Stimulated activated CD8-positive, alpha-beta memory T cell treated with anti-CD3 and anti-CD28 coated beads, Interleukin-2, amount 100 ng/mL, for 48 hours (primary cell): Measurements from ENCODE around the gene PLEKHA5.

Source experiments
- DNase-seq, 2 donors: peaks; one replicate each; pipeline ENCODE4 v3.0.0-alpha.2; 2020; ENCODE audit warnings: low read depth in 2 of 2

PLEKHA5 gene

DNA sequence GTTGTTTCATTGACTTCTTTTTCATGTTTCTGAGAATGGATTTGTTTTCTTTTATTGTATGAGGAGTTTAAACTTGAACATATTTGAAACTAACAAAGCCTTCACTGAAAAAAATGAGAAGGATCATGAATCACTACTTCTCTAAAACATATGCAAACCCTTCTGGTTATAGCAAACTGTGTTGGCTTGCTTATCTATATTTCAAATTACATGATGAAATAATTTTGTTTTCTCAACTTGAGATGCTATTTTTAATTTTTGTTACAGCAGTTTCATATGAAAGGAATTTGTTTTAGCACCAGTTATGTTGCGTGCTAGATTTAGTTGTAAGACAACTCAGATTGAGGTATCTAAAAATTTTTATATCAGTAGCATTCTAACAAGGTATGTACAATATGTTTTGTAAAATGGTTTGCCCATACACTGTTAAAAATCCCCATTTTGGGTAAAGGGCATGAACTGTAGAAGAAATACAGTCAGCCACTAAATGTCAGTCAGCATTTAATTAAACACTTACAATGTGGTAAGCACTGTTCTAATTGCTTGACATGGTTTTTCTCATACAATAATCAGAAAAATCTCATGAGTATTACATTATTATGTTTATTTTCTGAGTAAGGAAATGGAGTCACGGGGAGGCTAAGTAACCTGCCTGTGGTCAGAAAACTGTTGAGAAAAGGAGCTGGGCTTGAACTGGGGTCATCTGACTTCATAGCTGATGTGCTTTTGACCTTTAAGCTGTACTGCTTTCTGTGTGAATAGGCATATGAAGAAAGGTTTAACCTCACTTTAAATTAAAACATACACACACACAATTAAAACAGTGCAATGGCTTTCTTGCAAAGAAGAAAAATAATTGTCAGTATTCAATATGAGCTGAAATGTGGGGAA is 105.7 kb downstream of the PLEKHA5 start:
- no peak for DNase-seq

DNA sequence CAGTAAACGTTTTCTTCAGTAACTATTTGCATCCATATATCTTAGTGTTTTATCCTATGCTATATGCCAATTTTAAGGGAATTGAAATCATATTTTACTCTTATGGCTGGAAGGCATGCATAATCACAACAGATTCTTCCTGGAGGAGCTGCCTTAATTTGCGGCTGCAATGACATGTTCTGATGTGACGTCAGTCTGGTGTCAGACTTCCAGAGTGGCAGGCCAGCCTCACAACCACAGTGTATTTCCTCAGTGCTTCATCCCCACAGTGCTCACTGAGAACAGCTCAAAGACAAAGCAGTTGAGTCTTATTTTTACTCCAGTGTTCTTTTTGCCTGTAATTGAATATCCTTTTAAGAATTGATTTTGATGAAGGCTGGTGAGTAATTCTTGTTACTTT is 107.1 kb downstream of the PLEKHA5 start:
- DNase-seq, result no peak

DNA sequence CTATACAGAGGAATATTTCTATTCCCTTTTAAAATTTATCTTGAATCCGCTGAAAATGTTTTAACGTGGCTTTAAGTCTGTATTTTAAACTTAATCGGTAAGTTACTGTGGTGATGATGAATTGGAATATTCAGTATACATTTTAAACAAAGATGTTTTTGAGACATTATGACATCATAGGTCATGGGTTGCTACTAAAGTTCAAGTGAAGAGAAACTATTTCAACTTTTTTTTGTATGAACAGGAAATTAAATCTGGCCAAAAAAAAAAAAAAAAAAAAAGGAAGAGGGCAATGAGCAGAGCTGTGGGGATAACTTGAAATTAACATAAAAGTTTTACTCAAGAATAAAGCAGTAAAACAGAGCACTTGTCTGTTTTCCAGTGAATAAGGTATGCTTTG is 109.0 kb downstream of the PLEKHA5 start:
- DNase-seq, result no peak

DNA sequence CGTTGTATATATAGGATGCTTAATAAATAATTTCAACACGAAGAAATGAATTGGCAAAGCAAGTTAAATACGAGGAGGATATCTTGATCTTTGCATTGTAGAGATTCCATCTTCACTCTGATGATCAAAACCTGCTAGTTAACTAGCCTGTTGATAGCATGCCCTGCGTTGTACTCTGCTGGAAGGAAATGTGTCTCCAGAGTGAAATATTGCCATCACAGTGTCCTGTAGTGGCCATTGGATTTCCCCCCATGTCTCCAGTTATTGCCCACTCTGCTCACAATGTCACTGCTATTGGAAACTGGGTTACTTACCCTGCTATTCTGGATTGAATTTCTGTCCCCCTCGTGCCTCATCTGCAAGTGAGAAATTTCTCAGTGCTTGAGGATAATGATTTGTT is 109.6 kb downstream of the PLEKHA5 start:
- DNase-seq, result no peak

DNA sequence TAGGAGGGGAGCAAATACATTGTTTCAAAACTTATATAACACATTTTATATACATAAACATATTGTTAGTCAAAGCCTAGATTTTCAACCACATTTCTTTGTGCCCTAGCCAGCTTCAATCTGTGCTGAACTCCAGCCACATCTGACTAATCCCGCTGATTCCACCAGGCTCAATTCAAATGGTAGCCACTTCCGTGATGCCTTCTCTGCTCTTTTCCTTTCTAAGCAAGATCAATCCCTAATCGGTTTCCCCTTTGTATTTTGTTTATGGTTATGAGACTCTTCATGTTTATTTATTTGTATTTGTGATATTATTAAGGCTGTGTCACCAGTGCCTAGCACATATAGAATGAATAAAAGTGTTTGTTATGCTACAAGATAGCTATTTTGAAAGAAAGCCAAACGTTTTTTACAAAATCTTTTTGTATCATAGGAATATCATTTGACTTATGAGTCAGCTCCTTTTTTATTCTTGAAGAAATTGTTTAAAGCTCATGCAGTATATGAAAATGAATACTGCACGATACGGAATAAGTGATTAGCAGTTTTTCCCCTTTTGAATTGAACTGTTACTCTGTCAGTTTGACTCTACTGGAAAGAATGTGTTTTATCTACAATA is 110.2 kb downstream of the PLEKHA5 start:
- DNase-seq, result no peak

DNA sequence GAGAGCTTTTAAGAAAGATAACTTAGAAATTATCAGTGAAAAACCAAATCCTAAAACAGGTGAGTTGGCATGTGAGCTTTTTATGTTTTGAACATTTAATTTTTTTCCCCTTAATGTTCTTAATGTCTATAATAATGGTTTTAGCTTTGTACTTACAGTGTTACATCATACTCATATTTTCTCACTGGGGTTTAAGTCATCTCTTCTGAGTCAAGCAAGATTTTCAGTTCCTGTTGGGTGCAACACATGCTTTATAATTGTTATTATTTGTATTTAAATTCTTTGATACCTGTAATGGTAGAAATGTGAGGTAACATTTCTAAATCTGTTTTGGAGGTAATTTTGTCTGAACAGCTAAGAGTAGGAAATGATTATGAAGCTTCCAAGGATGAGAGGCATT is 113.0 kb downstream of the PLEKHA5 start:
- no peak for DNase-seq

DNA sequence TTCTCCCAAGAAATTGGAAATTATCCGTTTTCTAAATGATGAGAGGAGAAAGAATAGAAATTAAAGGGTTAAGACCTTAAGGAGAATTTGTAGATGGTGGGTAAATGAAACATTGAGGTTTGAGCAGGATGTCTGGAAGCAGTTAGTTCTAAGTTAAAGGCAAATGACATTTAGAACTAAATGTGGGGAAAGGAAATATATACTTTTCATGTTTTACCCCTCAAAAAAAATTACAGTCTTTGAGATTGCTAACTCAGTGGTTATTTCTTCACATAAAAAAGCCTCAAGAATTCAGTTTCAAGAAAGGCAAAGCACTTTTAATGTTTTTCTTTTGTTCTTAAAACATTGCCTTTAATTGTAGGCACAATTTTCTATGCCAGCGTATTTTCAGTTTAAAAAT is 114.0 kb downstream of the PLEKHA5 start:
- no peak for DNase-seq

DNA sequence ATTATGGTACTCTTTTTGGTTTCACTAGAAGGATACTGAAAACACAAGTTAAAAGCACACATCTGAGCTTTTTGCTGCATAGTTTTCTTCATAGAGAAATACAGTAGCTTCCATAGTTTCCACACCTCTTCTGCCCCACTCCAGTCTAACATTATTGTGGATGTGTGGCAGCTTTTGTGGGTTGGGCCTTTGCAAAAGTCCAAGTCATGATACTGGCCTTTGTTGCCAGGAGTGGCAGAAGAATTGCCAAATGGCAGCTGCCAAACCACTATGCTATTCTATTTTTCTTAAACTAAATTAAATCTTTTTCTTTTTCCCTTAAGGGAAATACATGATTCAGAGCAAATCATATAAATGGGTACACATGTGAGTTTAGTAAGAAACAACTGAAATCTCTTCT is 114.8 kb downstream of the PLEKHA5 start:
- no peak for DNase-seq

DNA sequence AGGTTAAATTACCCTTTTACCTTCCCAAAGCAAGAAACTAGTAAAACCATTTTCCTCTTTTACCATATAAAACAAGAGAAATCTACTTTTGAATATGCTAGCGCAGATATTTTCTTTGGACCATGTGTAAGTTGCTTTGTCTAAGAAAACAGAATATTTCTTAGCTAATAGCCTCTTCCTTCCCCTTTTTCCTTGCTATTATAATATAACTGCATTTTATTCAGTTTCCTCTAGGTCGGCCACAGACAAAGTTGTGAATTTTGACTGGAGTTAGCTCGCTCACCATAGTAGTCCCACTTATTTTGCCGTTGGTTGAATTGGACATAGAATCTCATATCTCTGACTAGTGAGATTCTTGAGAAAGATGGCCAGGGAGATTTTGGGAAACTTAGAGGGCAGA is 115.6 kb downstream of the PLEKHA5 start:
- no peak for DNase-seq

DNA sequence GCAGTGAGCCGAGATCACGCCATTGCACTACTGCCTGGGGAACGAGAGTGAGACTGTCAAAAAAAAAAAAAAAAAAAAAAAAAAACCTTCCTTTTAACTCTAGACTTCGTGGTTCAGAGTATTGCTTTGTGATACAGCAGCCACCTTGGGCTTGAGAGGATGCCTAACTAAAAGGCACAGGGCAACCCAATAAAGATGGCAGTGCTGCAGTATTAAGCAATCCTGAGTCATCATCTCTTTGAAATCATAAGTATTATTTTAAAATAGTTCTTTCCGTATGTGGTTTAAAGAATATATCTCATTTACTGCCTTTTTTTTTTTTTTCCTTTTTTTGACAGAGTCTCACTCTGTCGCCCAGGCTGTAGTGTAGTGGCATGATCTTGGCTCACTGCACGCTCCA is 116.1 kb downstream of the PLEKHA5 start:
- DNase-seq, result no peak

DNA sequence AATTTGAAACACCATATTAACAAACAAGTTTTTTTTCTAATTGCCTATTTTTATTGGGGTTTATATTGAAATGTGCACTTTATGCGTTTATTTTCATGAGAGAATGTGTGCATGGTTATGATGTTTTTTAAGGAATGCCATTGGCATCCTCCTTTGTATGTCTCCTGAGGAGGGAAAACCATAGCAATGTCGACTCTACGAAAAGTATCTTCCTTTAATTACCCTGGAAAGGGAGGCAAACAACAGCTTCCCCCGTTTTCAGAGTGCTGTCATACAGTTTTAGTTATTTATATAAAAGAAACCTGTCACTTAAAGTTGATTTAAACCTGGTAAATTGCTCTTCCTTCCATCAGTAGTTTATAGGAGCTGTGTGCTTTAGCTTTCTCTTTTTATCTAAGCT is 117.4 kb downstream of the PLEKHA5 start:
- DNase-seq, result no peak

DNA sequence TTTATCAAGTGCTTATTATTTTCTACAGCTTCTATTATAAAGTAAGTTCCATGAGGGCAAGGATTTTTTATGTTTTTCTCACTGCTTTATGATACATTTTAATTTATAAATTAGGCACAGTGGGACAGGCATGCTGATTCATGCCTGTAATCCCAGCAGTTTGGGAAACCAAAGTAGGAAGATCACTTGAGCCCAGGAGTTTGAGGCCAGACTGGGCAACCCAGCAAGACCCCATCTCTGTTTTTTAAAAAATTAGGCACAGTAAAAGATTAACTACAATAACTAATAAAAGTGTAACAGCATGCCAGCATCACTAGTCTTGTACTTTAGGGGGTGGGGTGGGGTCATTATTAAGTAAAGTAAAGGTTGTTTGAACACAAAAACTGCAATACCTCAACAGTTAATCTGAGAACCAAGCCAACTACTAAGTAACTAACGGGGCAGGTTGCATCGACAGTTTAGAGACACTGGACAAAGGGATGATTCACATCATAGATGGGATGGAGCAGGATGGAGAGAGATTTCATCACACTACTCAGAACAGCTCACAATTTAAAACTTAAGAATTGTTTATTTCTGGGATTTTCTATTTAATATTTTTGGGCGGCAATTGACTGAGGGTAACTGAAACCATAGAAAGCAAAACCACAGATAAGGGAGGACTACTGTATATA is 119.5 kb downstream of the PLEKHA5 start:
- DNase-seq, result no peak

DNA sequence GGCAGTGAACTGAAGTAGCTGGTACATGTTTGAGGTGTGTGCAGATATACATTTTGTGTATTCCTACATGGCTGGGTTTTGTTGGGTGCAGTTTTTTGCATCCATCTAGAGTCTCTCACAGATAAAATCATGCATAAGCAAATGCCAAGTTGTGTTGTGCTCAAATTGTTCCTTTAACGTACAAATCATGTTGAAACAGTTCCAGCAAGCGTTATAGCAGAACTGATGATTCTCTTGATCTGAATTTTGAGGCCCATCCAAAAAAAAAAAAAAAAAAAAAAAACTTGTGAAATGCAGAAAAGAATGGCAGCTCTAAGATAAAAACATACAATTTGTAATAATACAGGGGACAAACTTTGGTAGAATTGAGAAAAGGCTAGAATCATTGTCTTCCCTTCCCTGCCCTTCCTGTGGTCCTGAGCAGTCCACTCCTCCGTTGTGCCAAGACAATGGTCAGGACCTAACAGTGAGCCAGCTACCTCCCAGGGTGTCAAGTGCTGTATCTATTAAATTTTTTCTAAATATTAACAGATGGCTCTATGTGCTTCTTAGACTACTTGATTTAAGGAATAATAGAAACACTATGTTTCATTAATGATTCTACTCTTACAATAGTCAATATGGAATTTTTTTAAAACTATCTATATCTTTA is 122.1 kb downstream of the PLEKHA5 start:
- no peak for DNase-seq

DNA sequence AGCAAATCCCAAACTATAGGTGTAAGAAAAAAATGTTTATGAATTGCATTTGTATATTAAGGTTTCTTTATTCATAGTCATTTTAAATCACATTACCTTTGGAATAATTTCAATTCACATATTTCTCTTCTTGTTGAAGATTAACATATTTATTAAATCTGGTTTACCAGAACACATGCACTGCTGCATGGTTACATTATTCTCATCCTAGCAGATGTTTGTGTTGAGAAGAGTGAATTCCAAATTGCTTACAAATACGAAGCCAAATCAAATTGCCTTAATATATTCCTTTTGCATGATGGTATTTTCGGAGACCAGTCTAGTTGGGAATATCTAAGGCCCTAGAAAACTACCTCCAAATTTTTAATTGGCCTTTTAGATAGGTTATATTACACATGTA is 130.6 kb downstream of the PLEKHA5 start:
- no peak for DNase-seq

DNA sequence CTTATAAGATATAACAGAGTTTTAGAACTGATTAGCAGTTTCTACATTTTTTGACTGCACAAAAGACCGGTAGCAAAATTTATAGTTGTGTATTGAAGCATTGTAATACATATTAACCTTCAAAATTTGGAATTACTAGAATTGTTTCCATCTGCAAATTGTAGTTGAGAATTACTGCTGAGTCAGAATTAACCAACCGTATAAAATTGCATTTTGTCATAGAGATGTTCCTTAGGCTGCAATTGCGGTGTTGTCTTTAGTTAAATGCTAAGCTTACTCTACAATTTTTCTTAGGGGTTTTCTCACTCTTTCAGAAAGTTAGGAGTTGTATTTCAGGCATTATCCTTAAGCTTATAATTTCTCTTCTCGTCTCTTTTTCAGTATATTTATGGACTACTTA is 132.2 kb downstream of the PLEKHA5 start:
- no peak for DNase-seq

DNA sequence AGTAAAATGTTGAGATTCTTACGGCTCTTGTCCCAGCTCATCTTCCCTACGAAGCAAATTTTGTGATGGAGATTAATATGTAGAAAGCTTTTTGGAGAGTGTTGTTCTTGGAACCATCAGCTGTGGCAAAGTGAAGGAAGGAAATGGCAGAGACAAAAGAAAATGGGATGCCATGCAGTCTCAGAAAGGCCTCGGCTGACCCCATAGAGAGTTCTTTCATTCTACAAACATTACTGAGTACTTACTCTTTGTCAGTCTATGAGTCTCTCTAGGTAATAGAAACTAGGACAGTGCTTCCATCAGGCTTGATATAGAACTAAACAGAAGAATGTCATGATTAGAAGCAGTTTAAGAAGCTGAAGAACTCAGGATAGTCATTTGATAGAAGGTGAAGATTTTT is 134.1 kb downstream of the PLEKHA5 start:
- DNase-seq, result no peak

DNA sequence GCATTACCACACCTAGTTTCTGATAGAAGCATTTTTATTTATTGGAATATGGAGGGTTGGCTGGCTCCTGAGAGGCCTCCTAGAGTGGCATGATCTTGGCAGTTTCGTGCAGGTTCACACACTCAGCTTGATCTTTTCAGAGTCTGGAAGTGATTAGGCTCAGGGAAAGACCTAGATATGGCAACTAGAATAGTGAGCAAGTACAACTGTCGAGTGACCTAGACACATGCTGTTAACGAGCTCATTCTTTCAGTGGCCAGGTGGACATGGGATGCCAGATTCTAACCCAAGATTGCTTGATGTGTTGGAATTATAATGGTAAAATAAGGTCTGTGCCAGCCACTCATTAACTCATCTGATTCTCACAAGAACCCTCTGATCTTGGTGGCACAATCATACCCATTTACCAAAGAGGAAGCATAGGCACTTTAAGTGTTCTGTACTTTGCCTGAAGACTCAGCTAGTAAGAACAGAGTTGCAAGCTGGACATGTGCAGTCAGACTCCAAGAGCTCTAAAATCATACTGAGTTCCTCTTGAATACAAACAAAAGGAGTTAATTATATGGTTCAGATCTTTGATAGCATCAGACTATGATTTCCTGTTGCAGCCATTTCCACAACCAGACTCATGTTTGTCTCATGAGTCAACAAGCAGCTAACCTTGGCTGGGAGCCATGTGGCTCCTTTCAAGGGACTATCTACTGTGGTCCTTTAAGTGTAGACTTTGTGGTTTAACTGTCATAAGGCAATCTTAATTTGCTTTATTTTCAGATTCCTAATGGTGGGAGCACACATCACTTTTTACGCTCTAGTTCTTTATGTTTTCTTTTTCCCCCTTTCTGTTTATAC is 144.2 kb downstream of the PLEKHA5 start:
- peak; percentile 14 to 17 for DNase-seq

DNA sequence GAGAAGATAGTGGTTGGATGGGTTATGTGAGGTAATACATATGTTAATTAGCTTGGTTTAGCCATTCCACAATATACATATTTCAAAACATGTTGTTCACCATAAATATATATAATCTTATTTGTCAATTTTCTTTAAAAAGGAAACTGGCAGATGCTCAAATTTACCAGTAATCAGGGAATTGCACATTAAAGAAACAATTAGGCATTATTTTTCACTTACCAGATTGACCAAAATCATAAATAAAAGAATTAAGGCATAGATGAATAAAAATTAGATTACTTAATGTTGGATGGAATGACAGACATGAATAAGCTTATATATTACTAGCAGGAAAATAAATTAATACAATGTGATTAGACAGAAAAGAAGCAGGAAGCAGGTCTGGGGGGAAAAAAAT is 147.2 kb downstream of the PLEKHA5 start:
- no peak for DNase-seq

DNA sequence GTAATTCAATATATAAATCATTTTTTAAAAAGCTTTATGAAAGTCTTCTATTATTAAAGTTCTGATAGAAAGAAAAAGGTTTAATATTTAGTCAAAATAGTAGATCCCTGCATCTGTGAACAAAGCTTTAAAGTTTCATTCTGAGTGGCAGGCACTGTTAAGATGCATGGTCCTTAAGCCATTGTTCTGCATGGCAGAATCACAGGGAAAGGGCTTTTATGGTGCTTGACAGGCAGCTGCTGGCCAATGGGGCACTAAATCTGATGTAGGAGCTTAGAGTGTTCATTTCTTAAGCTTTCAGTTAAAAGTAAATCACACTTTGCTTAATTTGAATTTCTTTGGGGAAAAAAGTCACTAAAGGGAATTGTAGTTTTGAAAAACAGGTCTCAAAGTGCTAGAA is 148.2 kb downstream of the PLEKHA5 start:
- DNase-seq, result no peak

DNA sequence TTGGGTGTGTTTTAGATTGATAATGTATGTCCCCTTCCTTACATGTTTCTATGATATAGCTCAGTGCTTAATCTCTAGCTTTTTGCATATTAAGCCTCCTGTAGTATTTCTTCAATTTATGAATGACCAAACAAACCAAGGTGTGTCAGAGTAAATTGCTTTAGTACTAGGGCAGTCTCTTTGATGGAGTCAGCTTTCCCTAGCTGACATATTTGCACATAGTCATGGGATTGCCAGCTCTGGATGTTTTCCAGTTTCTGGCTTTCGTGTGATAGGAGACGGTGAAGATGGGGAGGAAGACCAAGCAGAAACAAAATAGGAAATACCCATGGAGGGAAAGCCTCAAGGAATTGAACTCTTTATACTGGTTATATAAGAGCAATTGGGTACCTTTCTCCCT is 148.9 kb downstream of the PLEKHA5 start:
- DNase-seq, result no peak

DNA sequence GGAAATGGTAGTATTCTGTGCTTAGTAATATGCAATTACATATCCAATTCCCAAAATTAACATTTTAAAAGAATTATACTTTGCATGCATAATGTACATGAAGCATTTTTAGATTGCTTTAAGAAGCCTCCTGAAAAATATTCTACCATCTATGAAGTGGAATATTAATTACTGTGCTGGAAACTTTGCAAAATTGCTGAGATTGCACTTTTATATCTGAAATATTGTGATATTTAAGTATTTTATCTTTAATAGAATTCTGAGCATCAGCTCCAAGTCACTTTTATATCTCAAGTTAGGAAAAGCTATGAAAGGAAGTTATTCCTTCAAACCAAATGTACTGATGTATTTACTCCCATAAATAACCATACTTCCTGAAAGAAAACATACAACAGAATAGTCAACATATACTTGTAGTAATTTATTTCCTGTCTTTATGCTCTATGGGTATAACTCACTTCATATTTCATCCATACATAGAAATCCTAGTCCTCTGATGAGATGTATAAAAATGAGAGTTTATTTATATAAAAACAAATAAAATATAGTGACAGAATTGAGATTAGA is 152.7 kb downstream of the PLEKHA5 start:
- no peak for DNase-seq
